OCI-LY1 (cell line): Measurements from ENCODE around the gene CCDC138.

Experiments
- H2AFZ ChIP-seq: fragments of 200-600 bp; sonication (generic), shearing (Covaris generic); 2 replicates; pipeline ENCODE4 v1.6.0; 2014; ENCODE audit warnings: antibody characterized with exemption, mild to moderate bottlenecking, low read length
- H3F3A ChIP-seq: fragments of 200-600 bp; sonication (generic), shearing (Covaris generic); 2 replicates; pipeline ENCODE4 v1.6.0; 2014; ENCODE audit warnings: mild to moderate bottlenecking, antibody characterized with exemption, low read length, moderate library complexity; ENCODE audit not compliant: insufficient read depth
- H3K27ac ChIP-seq: fragments of 200-600 bp; sonication (generic); 2 replicates; pipeline ENCODE4 v1.5.1; 2014; ENCODE audit warnings: low read length, mixed run types, mild to moderate bottlenecking, low read depth; ENCODE audit not compliant: poor library complexity, severe bottlenecking
- H3K27me3 ChIP-seq: fragments of 200-600 bp; sonication (generic); 2 replicates; pipeline ENCODE4 v1.6.0; 2014; ENCODE audit warnings: antibody characterized with exemption, mild to moderate bottlenecking, low read length, moderate library complexity; ENCODE audit not compliant: insufficient read depth
- H3K36me3 ChIP-seq: fragments of 200-600 bp; sonication (generic); 2 replicates; pipeline ENCODE4 v1.6.1; 2014; ENCODE audit warnings: mild to moderate bottlenecking, antibody characterized with exemption, low read length, moderate library complexity, mixed read lengths; ENCODE audit not compliant: insufficient read depth
- H3K4me1 ChIP-seq: fragments of 200-600 bp; sonication (generic); 2 replicates; pipeline ENCODE4 v1.5.1; 2014; ENCODE audit warnings: mild to moderate bottlenecking, low read length, moderate library complexity; ENCODE audit not compliant: insufficient read depth, severe bottlenecking
- H3K4me2 ChIP-seq: fragments of 200-600 bp; sonication (generic), shearing (Covaris generic); 2 replicates; pipeline ENCODE4 v1.6.1; 2014; ENCODE audit warnings: low read length
- H3K4me3 ChIP-seq: fragments of 200-600 bp; sonication (generic); 2 replicates; pipeline ENCODE4 v1.5.1; 2014; ENCODE audit warnings: low read length, low read depth, mild to moderate bottlenecking, mixed read lengths; ENCODE audit not compliant: poor library complexity, severe bottlenecking
- H3K79me2 ChIP-seq: fragments of 200-600 bp; shearing (Covaris generic); 2 replicates; pipeline ENCODE4 v1.6.1; 2016; ENCODE audit warnings: mixed run types, low read length, mixed read lengths; ENCODE audit not compliant: insufficient read depth
- H3K9ac ChIP-seq: fragments of 200-600 bp; sonication (generic), shearing (Covaris generic); 2 replicates; pipeline ENCODE4 v1.6.1; 2014; ENCODE audit warnings: mild to moderate bottlenecking, low read length, mixed read lengths
- H3K9me2 ChIP-seq: fragments of 200-600 bp; sonication (generic), shearing (Covaris generic); 2 replicates; pipeline ENCODE4 v1.6.1; 2014; ENCODE audit warnings: low read depth, mild to moderate bottlenecking, low read length, mixed read lengths
- H3K9me3 ChIP-seq: fragments of 200-600 bp; shearing (Covaris generic); 2 replicates; pipeline ENCODE4 v1.6.1; 2014; ENCODE audit warnings: low read length, mixed read lengths
- H4K20me1 ChIP-seq: fragments of 200-600 bp; sonication (generic), shearing (Covaris generic); 2 replicates; pipeline ENCODE4 v1.6.0; 2016; ENCODE audit warnings: mild to moderate bottlenecking, low read length; ENCODE audit not compliant: insufficient read depth
- EZH2 ChIP-seq: fragments of 200-600 bp; sonication (generic), shearing (Covaris generic); IDR thresholded peaks from 2 replicates; pipeline ENCODE4 v1.8.0; 2017; ENCODE audit warnings: borderline replicate concordance, mixed run types, mild to moderate bottlenecking, antibody characterized with exemption, low read length, moderate library complexity, mixed read lengths
- TF ChIP-seq, protein P1 (sequence below): fragments of 200-600 bp; sonication (generic), shearing (Covaris generic); IDR thresholded peaks from 2 replicates; pipeline ENCODE4 v1.5.1; 2017; ENCODE audit warnings: mild to moderate bottlenecking, antibody characterized with exemption, low read length, moderate library complexity, mixed read lengths

CCDC138 gene

GRCh38 chr2:108917526-108917925 lies 131.0 kb downstream of the CCDC138 start:
- Histone ChIP-seq H3K27me3 (no peaks in the 10 kb centered on the region), H3K4me3 (no peak overlapping the region), H4K20me1 (no peaks in the 10 kb centered on the region), H2AFZ (no peak overlapping the region), H3K9me2 (no peaks in the 10 kb centered on the region), H3K79me2 (no peaks in the 10 kb centered on the region), H3K9me3 (no peaks in the 10 kb centered on the region), H3K4me1 (no peaks in the 10 kb centered on the region), H3K4me2 (no peak overlapping the region), H3K36me3 (no peaks in the 10 kb centered on the region), H3K27ac (no peak overlapping the region), H3K9ac (no peak overlapping the region), H3F3A (no peaks in the 10 kb centered on the region)
- TF ChIP-seq, protein P1, sequence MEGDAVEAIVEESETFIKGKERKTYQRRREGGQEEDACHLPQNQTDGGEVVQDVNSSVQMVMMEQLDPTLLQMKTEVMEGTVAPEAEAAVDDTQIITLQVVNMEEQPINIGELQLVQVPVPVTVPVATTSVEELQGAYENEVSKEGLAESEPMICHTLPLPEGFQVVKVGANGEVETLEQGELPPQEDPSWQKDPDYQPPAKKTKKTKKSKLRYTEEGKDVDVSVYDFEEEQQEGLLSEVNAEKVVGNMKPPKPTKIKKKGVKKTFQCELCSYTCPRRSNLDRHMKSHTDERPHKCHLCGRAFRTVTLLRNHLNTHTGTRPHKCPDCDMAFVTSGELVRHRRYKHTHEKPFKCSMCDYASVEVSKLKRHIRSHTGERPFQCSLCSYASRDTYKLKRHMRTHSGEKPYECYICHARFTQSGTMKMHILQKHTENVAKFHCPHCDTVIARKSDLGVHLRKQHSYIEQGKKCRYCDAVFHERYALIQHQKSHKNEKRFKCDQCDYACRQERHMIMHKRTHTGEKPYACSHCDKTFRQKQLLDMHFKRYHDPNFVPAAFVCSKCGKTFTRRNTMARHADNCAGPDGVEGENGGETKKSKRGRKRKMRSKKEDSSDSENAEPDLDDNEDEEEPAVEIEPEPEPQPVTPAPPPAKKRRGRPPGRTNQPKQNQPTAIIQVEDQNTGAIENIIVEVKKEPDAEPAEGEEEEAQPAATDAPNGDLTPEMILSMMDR = no peak
- no peak for TF ChIP-seq EZH2

DNA sequence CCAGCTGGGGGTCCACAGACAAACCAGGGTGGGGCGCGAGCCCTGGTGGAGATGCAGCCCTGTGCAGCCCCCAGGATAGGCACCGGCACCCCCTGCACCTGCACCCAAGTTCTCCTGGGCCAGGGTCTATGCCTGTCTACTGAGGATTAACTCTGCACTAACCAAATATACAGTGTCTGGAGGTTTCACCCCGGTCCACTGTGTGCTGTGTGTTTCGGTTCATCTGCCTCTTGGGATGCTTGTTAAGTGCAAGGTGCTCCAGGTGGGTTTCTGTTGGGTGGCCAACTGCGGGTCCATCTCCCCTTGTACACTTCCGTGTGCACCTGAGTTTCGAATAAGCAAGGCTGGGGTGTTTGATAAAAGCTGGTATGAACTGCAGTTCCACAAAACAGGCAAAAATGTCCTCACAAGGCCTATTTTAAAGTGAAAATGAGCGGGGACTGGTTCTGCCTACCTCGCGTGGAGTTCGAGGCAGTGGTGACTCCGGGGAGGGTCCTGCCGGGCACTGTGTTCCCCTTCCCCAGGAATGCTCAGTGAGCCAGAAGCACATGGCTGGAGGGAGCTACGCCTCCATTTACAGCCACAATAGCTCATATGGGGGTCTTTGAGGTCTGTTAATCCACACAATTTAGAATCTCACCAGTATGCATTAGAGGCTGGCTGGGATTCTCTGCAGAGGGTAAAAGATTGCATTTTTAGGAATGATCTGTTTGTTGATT lies 131.7 kb downstream of the CCDC138 start:
- Histone ChIP-seq H3K36me3 (no peaks in the 10 kb centered on the region), H3K9ac (no peak overlapping the region), H4K20me1 (no peaks in the 10 kb centered on the region), H2AFZ (no peak overlapping the region), H3F3A (no peaks in the 10 kb centered on the region), H3K79me2 (no peaks in the 10 kb centered on the region), H3K9me2 (no peaks in the 10 kb centered on the region), H3K4me3 (no peak overlapping the region), H3K27ac (no peak overlapping the region), H3K27me3 (no peaks in the 10 kb centered on the region), H3K4me1 (no peaks in the 10 kb centered on the region), H3K4me2 (no peak overlapping the region), H3K9me3 (no peaks in the 10 kb centered on the region)
- no peak for TF ChIP-seq EZH2
- TF ChIP-seq, protein P1 = no peak

GRCh38 chr2:108918941-108919341 lies 132.4 kb downstream of the CCDC138 start:
- Histone ChIP-seq H3K9me2 (no peaks in the 10 kb centered on the region), H3K4me1 (no peaks in the 10 kb centered on the region), H3K4me2 (no peak overlapping the region), H4K20me1 (no peaks in the 10 kb centered on the region), H3K9ac (no peak overlapping the region), H2AFZ (no peak overlapping the region), H3K79me2 (no peaks in the 10 kb centered on the region), H3K36me3 (no peaks in the 10 kb centered on the region), H3K4me3 (no peak overlapping the region), H3K27me3 (no peaks in the 10 kb centered on the region), H3F3A (no peaks in the 10 kb centered on the region), H3K9me3 (no peaks in the 10 kb centered on the region), H3K27ac (no peak overlapping the region)
- TF ChIP-seq EZH2 = no peak
- TF ChIP-seq, protein P1 = no peak
